H1 (cell line): ENCODE results near the gene CHRNA4.

Experiments
- GABPA ChIP-seq: IDR thresholded peaks from 2 replicates; pipeline ENCODE4 v1.6.1; 2011; ENCODE audit warnings: mild to moderate bottlenecking, low read length, moderate library complexity, borderline replicate concordance; ENCODE audit not compliant: insufficient read depth
- SUZ12 ChIP-seq: fragments of 200-600 bp; sonication (generic); IDR thresholded peaks from 2 replicates; pipeline ENCODE4 v1.6.1; 2012; ENCODE audit warnings: mild to moderate bottlenecking, inconsistent platforms, low read length, moderate library complexity, mixed read lengths
- TF ChIP-seq, protein P1 (sequence below), 3 experiments: IDR thresholded peaks; 1 replicate in 2 of 3; 2 replicates in 1 of 3; pipeline versions ENCODE4 v1.5.1 to v1.6.1; 2011; ENCODE audit warnings: low read length in 3 of 3, mild to moderate bottlenecking in 3 of 3, inconsistent platforms in 2 of 3, low read depth in 1 of 3, moderate library complexity in 1 of 3; ENCODE audit not compliant: insufficient read depth in 1 of 3; ENCODE audit errors: control extremely low read depth in 1 of 3
- TF ChIP-seq, protein P2 (sequence below): fragments of 300-600 bp; sonication (generic); IDR thresholded peaks from 2 replicates; pipeline ENCODE4 v1.7.1; 2012; ENCODE audit warnings: low read length, moderate library complexity, mild to moderate bottlenecking, inconsistent platforms; ENCODE audit not compliant: insufficient replicate concordance

DNA sequence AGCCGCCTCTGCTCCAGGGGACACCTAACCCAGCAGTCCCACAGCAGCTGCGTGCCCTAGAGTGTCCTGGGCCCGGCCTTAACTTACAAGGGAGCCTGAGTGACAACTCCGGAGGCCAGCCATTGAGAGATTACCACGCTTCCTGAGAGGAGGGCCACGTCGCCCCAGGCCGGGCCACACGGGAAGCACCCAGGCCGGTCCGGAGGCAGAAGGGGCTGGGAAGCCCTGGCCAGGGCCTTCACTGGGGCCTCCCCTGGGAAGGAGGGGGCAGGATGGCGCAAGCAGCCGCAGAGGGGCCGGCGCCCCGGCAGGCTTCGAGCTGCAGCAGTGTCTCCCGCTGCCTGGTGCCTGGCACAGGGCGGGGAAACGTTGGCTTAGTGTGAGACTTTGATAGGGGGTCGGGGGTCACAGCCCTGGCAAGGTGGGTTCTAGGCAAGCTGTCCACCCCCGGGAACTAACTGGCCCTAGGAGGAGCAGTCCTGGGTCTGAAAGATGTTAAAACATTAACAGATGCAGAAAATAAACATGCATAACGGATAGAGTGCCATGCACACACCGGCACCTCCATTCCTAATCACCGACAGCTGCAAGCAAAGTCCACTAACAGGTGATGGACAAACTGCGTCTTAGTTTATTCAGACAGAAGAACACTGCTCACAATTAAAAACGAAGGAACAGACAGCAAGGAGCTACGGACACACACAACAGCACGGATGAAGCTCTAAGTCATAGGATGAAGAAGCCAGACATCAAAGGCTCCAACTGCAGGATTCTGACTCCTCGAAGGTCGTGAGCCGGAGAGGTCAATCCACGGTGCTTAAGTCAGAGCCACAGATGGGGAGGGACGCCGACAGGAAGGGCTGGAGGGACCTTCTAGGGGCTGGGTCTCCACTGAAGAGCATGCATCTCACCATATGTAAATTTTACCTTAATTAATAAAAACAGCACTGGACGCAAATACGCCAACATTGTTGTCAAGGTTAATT is 17.4 kb downstream of the CHRNA4 start:
- TF ChIP-seq, protein P1, sequence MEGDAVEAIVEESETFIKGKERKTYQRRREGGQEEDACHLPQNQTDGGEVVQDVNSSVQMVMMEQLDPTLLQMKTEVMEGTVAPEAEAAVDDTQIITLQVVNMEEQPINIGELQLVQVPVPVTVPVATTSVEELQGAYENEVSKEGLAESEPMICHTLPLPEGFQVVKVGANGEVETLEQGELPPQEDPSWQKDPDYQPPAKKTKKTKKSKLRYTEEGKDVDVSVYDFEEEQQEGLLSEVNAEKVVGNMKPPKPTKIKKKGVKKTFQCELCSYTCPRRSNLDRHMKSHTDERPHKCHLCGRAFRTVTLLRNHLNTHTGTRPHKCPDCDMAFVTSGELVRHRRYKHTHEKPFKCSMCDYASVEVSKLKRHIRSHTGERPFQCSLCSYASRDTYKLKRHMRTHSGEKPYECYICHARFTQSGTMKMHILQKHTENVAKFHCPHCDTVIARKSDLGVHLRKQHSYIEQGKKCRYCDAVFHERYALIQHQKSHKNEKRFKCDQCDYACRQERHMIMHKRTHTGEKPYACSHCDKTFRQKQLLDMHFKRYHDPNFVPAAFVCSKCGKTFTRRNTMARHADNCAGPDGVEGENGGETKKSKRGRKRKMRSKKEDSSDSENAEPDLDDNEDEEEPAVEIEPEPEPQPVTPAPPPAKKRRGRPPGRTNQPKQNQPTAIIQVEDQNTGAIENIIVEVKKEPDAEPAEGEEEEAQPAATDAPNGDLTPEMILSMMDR (IDR thresholded peaks at IDR 0.05; ENCODE audit: control extremely low read depth in 1 of 3, insufficient read depth in 1 of 3, low read depth in 1 of 3, low read length in 3 of 3), result no peak
- TF ChIP-seq, protein P2, sequence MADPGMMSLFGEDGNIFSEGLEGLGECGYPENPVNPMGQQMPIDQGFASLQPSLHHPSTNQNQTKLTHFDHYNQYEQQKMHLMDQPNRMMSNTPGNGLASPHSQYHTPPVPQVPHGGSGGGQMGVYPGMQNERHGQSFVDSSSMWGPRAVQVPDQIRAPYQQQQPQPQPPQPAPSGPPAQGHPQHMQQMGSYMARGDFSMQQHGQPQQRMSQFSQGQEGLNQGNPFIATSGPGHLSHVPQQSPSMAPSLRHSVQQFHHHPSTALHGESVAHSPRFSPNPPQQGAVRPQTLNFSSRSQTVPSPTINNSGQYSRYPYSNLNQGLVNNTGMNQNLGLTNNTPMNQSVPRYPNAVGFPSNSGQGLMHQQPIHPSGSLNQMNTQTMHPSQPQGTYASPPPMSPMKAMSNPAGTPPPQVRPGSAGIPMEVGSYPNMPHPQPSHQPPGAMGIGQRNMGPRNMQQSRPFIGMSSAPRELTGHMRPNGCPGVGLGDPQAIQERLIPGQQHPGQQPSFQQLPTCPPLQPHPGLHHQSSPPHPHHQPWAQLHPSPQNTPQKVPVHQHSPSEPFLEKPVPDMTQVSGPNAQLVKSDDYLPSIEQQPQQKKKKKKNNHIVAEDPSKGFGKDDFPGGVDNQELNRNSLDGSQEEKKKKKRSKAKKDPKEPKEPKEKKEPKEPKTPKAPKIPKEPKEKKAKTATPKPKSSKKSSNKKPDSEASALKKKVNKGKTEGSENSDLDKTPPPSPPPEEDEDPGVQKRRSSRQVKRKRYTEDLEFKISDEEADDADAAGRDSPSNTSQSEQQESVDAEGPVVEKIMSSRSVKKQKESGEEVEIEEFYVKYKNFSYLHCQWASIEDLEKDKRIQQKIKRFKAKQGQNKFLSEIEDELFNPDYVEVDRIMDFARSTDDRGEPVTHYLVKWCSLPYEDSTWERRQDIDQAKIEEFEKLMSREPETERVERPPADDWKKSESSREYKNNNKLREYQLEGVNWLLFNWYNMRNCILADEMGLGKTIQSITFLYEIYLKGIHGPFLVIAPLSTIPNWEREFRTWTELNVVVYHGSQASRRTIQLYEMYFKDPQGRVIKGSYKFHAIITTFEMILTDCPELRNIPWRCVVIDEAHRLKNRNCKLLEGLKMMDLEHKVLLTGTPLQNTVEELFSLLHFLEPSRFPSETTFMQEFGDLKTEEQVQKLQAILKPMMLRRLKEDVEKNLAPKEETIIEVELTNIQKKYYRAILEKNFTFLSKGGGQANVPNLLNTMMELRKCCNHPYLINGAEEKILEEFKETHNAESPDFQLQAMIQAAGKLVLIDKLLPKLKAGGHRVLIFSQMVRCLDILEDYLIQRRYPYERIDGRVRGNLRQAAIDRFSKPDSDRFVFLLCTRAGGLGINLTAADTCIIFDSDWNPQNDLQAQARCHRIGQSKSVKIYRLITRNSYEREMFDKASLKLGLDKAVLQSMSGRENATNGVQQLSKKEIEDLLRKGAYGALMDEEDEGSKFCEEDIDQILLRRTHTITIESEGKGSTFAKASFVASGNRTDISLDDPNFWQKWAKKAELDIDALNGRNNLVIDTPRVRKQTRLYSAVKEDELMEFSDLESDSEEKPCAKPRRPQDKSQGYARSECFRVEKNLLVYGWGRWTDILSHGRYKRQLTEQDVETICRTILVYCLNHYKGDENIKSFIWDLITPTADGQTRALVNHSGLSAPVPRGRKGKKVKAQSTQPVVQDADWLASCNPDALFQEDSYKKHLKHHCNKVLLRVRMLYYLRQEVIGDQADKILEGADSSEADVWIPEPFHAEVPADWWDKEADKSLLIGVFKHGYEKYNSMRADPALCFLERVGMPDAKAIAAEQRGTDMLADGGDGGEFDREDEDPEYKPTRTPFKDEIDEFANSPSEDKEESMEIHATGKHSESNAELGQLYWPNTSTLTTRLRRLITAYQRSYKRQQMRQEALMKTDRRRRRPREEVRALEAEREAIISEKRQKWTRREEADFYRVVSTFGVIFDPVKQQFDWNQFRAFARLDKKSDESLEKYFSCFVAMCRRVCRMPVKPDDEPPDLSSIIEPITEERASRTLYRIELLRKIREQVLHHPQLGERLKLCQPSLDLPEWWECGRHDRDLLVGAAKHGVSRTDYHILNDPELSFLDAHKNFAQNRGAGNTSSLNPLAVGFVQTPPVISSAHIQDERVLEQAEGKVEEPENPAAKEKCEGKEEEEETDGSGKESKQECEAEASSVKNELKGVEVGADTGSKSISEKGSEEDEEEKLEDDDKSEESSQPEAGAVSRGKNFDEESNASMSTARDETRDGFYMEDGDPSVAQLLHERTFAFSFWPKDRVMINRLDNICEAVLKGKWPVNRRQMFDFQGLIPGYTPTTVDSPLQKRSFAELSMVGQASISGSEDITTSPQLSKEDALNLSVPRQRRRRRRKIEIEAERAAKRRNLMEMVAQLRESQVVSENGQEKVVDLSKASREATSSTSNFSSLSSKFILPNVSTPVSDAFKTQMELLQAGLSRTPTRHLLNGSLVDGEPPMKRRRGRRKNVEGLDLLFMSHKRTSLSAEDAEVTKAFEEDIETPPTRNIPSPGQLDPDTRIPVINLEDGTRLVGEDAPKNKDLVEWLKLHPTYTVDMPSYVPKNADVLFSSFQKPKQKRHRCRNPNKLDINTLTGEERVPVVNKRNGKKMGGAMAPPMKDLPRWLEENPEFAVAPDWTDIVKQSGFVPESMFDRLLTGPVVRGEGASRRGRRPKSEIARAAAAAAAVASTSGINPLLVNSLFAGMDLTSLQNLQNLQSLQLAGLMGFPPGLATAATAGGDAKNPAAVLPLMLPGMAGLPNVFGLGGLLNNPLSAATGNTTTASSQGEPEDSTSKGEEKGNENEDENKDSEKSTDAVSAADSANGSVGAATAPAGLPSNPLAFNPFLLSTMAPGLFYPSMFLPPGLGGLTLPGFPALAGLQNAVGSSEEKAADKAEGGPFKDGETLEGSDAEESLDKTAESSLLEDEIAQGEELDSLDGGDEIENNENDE, result no peak
- TF ChIP-seq GABPA (no peak), SUZ12 (no peak)
